H1 (cell line): Measurements from ENCODE around the gene KIF26B. TPM values are rescaled to one million over a fixed set of nuclear protein-coding genes. Genes with fewer than 3 reads are reported as not detected.

Experiments
- CTCF ChIA-PET: fragments of 300-600 bp; sonication (Branson Sonifier 250); formaldehyde crosslinking; loops from one replicate; lab custom pipeline; 2021; ENCODE audit not compliant: partially characterized antibody; lab: Charles Lee
- POLR2A ChIA-PET: fragments of 300-600 bp; sonication (Branson Sonifier 250); formaldehyde crosslinking; loops from one replicate; lab custom pipeline; 2021; ENCODE audit warnings: inconsistent platforms; ENCODE audit not compliant: partially characterized antibody; lab: Charles Lee
- DNase-seq, 2 experiments: peaks; one replicate each; pipeline versions ENCODE4 v3.0.0 to v3.0.0-alpha.2; 2010 to 2022; ENCODE audit warnings: low spot score in 2 of 2, low read depth in 1 of 2, mixed read lengths in 1 of 2
- FAIRE-seq: peaks from 2 replicates; lab custom pipeline; 2011; peaks lifted over from hg19 to GRCh38; lab: Jason Lieb, UNC
- H2AFZ ChIP-seq: 2 replicates; pipeline ENCODE4 v1.8.1; 2012; ENCODE audit warnings: low read length, inconsistent platforms
- H2AK5ac ChIP-seq: 2 replicates; pipeline ENCODE4 v1.6.1; 2013; ENCODE audit warnings: low read depth, low read length
- H2BK120ac ChIP-seq: replicated peaks from 2 replicates; pipeline ENCODE3; 2013; ENCODE audit warnings: low read depth, low read length, inconsistent platforms
- H2BK12ac ChIP-seq: 2 replicates; pipeline ENCODE4 v1.6.1; 2013; ENCODE audit warnings: low read depth, low read length
- H2BK15ac ChIP-seq: 2 replicates; pipeline ENCODE4 v1.6.1; 2013; ENCODE audit warnings: low read length
- H2BK20ac ChIP-seq: 2 replicates; pipeline ENCODE4 v1.6.1; 2013; ENCODE audit warnings: low read length
- H2BK5ac ChIP-seq: 2 replicates; pipeline ENCODE4 v1.6.1; 2013; ENCODE audit warnings: low read depth, low read length
- H3K14ac ChIP-seq: 2 replicates; pipeline ENCODE4 v1.6.1; 2013; ENCODE audit warnings: inconsistent platforms; ENCODE audit not compliant: insufficient read length
- H3K18ac ChIP-seq: 2 replicates; pipeline ENCODE4 v1.6.1; 2013; ENCODE audit warnings: low read length; ENCODE audit errors: extremely low read depth
- H3K23ac ChIP-seq: 2 replicates; pipeline ENCODE4 v1.6.1; 2013; ENCODE audit warnings: inconsistent platforms; ENCODE audit not compliant: insufficient read length
- H3K23me2 ChIP-seq: 2 replicates; pipeline ENCODE4 v1.6.1; 2013; ENCODE audit warnings: low read depth, low read length
- H3K27ac ChIP-seq: 2 replicates; pipeline ENCODE4 v1.6.1; 2011; ENCODE audit warnings: low read depth, low read length, inconsistent platforms
- H3K27me3 ChIP-seq, 4 experiments: replicated peaks in 1 of 4; 1 replicate in 1 of 4; 2 replicates in 3 of 4; pipeline versions ENCODE4 v1.6.1 to v1.8.1; 2011 to 2013; ENCODE audit warnings: low read length in 3 of 4, mild to moderate bottlenecking in 3 of 4, inconsistent platforms in 2 of 4, mixed read lengths in 2 of 4, moderate library complexity in 1 of 4; ENCODE audit not compliant: control insufficient read depth in 3 of 4, insufficient read depth in 3 of 4; ENCODE audit errors: extremely low read depth in 1 of 4
- H3K36me3 ChIP-seq, 4 experiments: 2 replicates each; pipeline versions ENCODE4 v1.6.1 to v1.8.1; 2011 to 2013; ENCODE audit warnings: mild to moderate bottlenecking in 4 of 4, low read length in 3 of 4, moderate library complexity in 2 of 4, control low read depth in 1 of 4, inconsistent platforms in 1 of 4; ENCODE audit not compliant: insufficient read depth in 4 of 4, control insufficient read depth in 2 of 4
- H3K4ac ChIP-seq: replicated peaks from 2 replicates; pipeline ENCODE3; 2013; ENCODE audit warnings: low read length, low read depth, mixed read lengths, inconsistent platforms; ENCODE audit not compliant: insufficient read length
- H3K4me1 ChIP-seq, 4 experiments: replicated peaks in 1 of 4; 1 replicate in 1 of 4; 2 replicates in 3 of 4; pipeline versions ENCODE4 v1.6.1 to v1.8.1; 2011 to 2013; ENCODE audit warnings: low read length in 3 of 4, inconsistent platforms in 2 of 4, mixed read lengths in 1 of 4; ENCODE audit not compliant: insufficient read depth in 4 of 4, control insufficient read depth in 3 of 4
- H3K4me2 ChIP-seq, 2 experiments: 2 replicates each; pipeline versions ENCODE4 v1.6.1 to v1.8.1; 2011 to 2013; ENCODE audit warnings: low read depth in 2 of 2, low read length in 2 of 2, control low read depth in 1 of 2, inconsistent platforms in 1 of 2, mild to moderate bottlenecking in 1 of 2; ENCODE audit not compliant: insufficient read depth in 1 of 2
- H3K4me3 ChIP-seq, 4 experiments: fragments of 200-600, 300-600 bp in 1 of 4; sonication (generic), shearing (Covaris generic), sonication (Bioruptor Twin) in 1 of 4; 2 replicates each; pipeline versions ENCODE4 v1.5.1 to v1.8.1; 2011 to 2016; ENCODE audit warnings: low read length in 4 of 4, low read depth in 3 of 4, control low read depth in 2 of 4, inconsistent platforms in 2 of 4, mild to moderate bottlenecking in 2 of 4, mixed read lengths in 1 of 4, moderate library complexity in 1 of 4; ENCODE audit not compliant: insufficient read depth in 2 of 4; ENCODE audit errors: extremely low read depth in 1 of 4
- H3K56ac ChIP-seq: replicated peaks from 2 replicates; pipeline ENCODE3; 2013; ENCODE audit warnings: low read depth, mild to moderate bottlenecking, mixed read lengths, low read length, inconsistent platforms; ENCODE audit not compliant: insufficient read length
- H3K79me1 ChIP-seq: 2 replicates; pipeline ENCODE4 v1.6.1; 2013; ENCODE audit warnings: low read depth, low read length, control low read depth
- H3K79me2 ChIP-seq, 2 experiments: 2 replicates each; pipeline versions ENCODE4 v1.6.1 to v1.8.1; 2012 to 2013; ENCODE audit warnings: low read length in 2 of 2, mild to moderate bottlenecking in 2 of 2, inconsistent platforms in 1 of 2; ENCODE audit not compliant: insufficient read depth in 2 of 2, control insufficient read depth in 1 of 2
- H3K9ac ChIP-seq, 4 experiments: replicated peaks in 1 of 4; 1 replicate in 1 of 4; 2 replicates in 3 of 4; pipeline versions ENCODE4 v1.6.1 to v1.8.1; 2011 to 2013; ENCODE audit warnings: low read depth in 3 of 4, low read length in 3 of 4, control low read depth in 2 of 4, mild to moderate bottlenecking in 2 of 4, moderate library complexity in 2 of 4, inconsistent platforms in 1 of 4; ENCODE audit errors: extremely low read depth in 1 of 4
- H3K9me3 ChIP-seq, 2 experiments: 2 replicates each; pipeline versions ENCODE4 v1.6.1 to v1.8.1; 2012 to 2013; ENCODE audit warnings: mild to moderate bottlenecking in 2 of 2, moderate library complexity in 2 of 2, control low read depth in 1 of 2, inconsistent platforms in 1 of 2, low read depth in 1 of 2, low read length in 1 of 2, mixed read lengths in 1 of 2; ENCODE audit not compliant: insufficient read depth in 2 of 2
- H4K20me1 ChIP-seq, 2 experiments: replicated peaks in 1 of 2; 2 replicates each; pipeline versions ENCODE3 to v1.8.1; 2011 to 2013; ENCODE audit warnings: inconsistent platforms in 2 of 2, low read length in 2 of 2, mild to moderate bottlenecking in 1 of 2; ENCODE audit not compliant: insufficient read depth in 2 of 2, control insufficient read depth in 1 of 2
- H4K5ac ChIP-seq: 2 replicates; pipeline ENCODE4 v1.6.1; 2013; ENCODE audit warnings: low read length, low read depth, mixed read lengths, inconsistent platforms; ENCODE audit not compliant: insufficient read length
- H4K8ac ChIP-seq: 2 replicates; pipeline ENCODE4 v1.8.0; 2013; ENCODE audit warnings: mild to moderate bottlenecking, moderate library complexity, low read length, inconsistent platforms; ENCODE audit not compliant: insufficient read depth; ENCODE audit errors: extremely low read depth
- H4K91ac ChIP-seq: replicated peaks from 2 replicates; pipeline ENCODE3; 2013; ENCODE audit warnings: low read length, mixed read lengths, inconsistent platforms; ENCODE audit not compliant: insufficient read length
- CTBP2 ChIP-seq: IDR thresholded peaks from 2 replicates; pipeline ENCODE4 v1.7.0; 2011; ENCODE audit warnings: borderline replicate concordance, mild to moderate bottlenecking, moderate library complexity, mixed read lengths, low read length; ENCODE audit not compliant: insufficient read depth, insufficient read length
- JUND ChIP-seq: IDR thresholded peaks from 2 replicates; pipeline ENCODE4 v1.6.1; 2011; ENCODE audit warnings: mild to moderate bottlenecking, improper control_type of control experiment, low read length
- NANOG ChIP-seq: IDR thresholded peaks from 2 replicates; pipeline ENCODE4 v1.6.1; 2011; ENCODE audit warnings: low read length, low read depth, mild to moderate bottlenecking, inconsistent platforms; ENCODE audit not compliant: insufficient read depth, poor library complexity, severe bottlenecking
- PHF8 ChIP-seq: fragments of 200-600 bp; sonication (generic); conservative IDR thresholded peaks from 2 replicates; pipeline ENCODE4 v1.7.1; 2012; ENCODE audit warnings: low read depth, mild to moderate bottlenecking, inconsistent platforms, low read length, moderate library complexity
- SIRT6 ChIP-seq: IDR thresholded peaks from one replicate; pipeline ENCODE4 v1.7.1; 2012; ENCODE audit warnings: low read length, inconsistent platforms
- TAF7 ChIP-seq: optimal IDR thresholded peaks from 2 replicates; pipeline ENCODE3; 2011; ENCODE audit warnings: low read depth, mild to moderate bottlenecking, inconsistent platforms, low read length, moderate library complexity, borderline replicate concordance
- WGBS, 2 experiments: shearing (Covaris generic) in 1 of 2; methylation state at CpG; one replicate each; pipeline versions ENCODE4 v1.1.6 to v1.1.7; 2013 to 2015; ENCODE audit warnings: low lambda C conversion rate in 2 of 2, mixed read lengths in 2 of 2, inconsistent platforms in 1 of 2, low coverage in 1 of 2, missing lambda C conversion rate in 1 of 2; ENCODE audit not compliant: insufficient replicate concordance in 2 of 2, insufficient coverage in 1 of 2, insufficient read length in 1 of 2; ENCODE audit errors: extremely low coverage in 1 of 2, missing lambda C conversion rate in 1 of 2; 5-methylcytosine and 5-hydroxymethylcytosine counted together
- polyA plus RNA-seq, 7 experiments: library from polyadenylated mRNA; depleted of rRNA in 3 of 7; stranded (reverse) in 5 of 7; unstranded in 2 of 7; fragments of >200 nt in 5 of 7; fragments of 200-250 nt in 2 of 7; gene quantifications; 1 replicate in 5 of 7; 2 replicates in 1 of 7; 4 replicates in 1 of 7; pipeline versions ENCODE4 v1.2.1 to v1.2.3, GENCODE V29; 2011 to 2013; ENCODE audit warnings: missing spikeins in 2 of 7, mixed read lengths in 2 of 7
- total RNA-seq: library from RNA; stranded (reverse); fragmentation: NEBNext Ultra II Directional; extraction: Animal tissue kit (Norgen Biotek cat#: 25700); gene quantifications from 2 replicates; pipeline ENCODE4 v1.2.1, GENCODE V29; 2021
- TF ChIP-seq, protein P1 (sequence below), 3 experiments: IDR thresholded peaks; 1 replicate in 2 of 3; 2 replicates in 1 of 3; pipeline versions ENCODE4 v1.5.1 to v1.6.1; 2011; ENCODE audit warnings: low read length in 3 of 3, mild to moderate bottlenecking in 3 of 3, inconsistent platforms in 2 of 3, low read depth in 1 of 3, moderate library complexity in 1 of 3; ENCODE audit not compliant: insufficient read depth in 1 of 3; ENCODE audit errors: control extremely low read depth in 1 of 3
- TF ChIP-seq, protein P2 (sequence below): IDR thresholded peaks from 2 replicates; pipeline ENCODE4 v1.6.1; 2012; ENCODE audit warnings: low read length, inconsistent platforms

Gene KIF26B
- total and polyA plus RNA-seq, 2 of the 8 experiments (the other 6 are each of a cell fraction or from before 2014, with no cell fraction given): 0.06 to 0.28 TPM

DNA sequence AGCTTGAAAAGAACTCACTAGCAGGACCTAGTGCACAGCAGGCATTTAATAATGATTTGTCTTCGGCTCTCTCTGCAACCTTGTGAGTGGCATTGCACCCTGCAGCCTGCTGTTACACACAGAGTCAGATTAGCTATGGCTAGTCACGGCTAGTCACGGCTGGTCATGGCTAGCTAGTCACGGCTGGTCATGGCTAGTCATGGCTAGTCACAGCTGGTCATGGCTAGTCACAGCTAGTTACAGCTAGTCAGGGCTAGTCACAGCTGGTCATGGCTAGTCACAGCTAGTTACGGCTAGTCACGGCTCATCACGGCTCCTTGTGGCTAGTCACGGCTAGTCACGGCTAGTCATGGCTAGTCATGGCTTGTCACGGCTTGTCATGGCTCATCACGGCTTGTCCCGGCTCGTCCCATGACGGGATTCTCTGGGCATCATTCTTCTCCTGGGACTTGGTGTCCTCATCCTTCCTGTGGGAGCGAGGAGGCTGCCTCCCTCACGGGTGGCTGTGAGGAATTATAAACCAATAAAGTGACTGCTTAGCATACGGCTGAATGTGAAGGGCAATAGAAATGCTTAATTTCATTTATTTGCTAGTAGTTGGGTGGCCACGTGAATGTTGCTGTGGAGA is 12.5 kb upstream of the KIF26B start:
- Histone ChIP-seq H3K4ac (no peak overlapping the region), H4K8ac (no peak overlapping the region), H3K56ac (no peak overlapping the region), H2BK120ac (no peak overlapping the region), H3K9ac (no peak overlapping the region), H2AK5ac (no peak overlapping the region), H3K27me3 (no peaks in the 10 kb centered on the region), H3K14ac (no peak overlapping the region), H4K5ac (no peak overlapping the region), H3K4me2 (no peak overlapping the region), H4K91ac (no peak overlapping the region), H3K18ac (no peak overlapping the region), H3K9me3 (no peaks in the 10 kb centered on the region), H3K4me1 (no peaks in the 10 kb centered on the region), H3K36me3 (no peaks in the 10 kb centered on the region), H3K79me1 (no peaks in the 10 kb centered on the region), H2BK20ac (no peak overlapping the region), H2AFZ (no peak overlapping the region), H3K79me2 (no peaks in the 10 kb centered on the region), H2BK12ac (no peak overlapping the region), H2BK5ac (no peak overlapping the region), H4K20me1 (peaks cover 0 to 7% of the 10 kb centered on the region in 2 experiments), H3K4me3 (no peak overlapping the region), H3K27ac (no peak overlapping the region), H2BK15ac (no peak overlapping the region), H3K23ac (no peak overlapping the region), H3K23me2 (no peaks in the 10 kb centered on the region)
- WGBS, 2 experiments: 89% methylated on average over 18 of the region's 18 CpGs; no CpG with 5 or more reads in 1 of the 2 experiments
- CTCF ChIA-PET: interaction anchor here (0.6 to 7.8 kb wide), 3 partner anchors 10 to 21 kb away, joined by 3 to 37 read pairs (median 7); partner anchors contain the start of gene KIF26B
- DNase-seq (no peak), FAIRE-seq (no peak)
- POLR2A ChIA-PET: interaction anchor here (0.8 kb wide), 1 partner anchor 10 kb away, joined by 3 read pairs; no protein-coding TSS in a partner anchor
- TF ChIP-seq TAF7 (no peak), PHF8 (no peak), JUND (no peak), NANOG (no peak), CTBP2 (no peak), SIRT6 (no peak)
- TF ChIP-seq, protein P1, sequence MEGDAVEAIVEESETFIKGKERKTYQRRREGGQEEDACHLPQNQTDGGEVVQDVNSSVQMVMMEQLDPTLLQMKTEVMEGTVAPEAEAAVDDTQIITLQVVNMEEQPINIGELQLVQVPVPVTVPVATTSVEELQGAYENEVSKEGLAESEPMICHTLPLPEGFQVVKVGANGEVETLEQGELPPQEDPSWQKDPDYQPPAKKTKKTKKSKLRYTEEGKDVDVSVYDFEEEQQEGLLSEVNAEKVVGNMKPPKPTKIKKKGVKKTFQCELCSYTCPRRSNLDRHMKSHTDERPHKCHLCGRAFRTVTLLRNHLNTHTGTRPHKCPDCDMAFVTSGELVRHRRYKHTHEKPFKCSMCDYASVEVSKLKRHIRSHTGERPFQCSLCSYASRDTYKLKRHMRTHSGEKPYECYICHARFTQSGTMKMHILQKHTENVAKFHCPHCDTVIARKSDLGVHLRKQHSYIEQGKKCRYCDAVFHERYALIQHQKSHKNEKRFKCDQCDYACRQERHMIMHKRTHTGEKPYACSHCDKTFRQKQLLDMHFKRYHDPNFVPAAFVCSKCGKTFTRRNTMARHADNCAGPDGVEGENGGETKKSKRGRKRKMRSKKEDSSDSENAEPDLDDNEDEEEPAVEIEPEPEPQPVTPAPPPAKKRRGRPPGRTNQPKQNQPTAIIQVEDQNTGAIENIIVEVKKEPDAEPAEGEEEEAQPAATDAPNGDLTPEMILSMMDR (IDR thresholded peaks at IDR 0.05; ENCODE audit: control extremely low read depth in 1 of 3, insufficient read depth in 1 of 3, low read depth in 1 of 3, low read length in 3 of 3): no peak
- TF ChIP-seq, protein P2, sequence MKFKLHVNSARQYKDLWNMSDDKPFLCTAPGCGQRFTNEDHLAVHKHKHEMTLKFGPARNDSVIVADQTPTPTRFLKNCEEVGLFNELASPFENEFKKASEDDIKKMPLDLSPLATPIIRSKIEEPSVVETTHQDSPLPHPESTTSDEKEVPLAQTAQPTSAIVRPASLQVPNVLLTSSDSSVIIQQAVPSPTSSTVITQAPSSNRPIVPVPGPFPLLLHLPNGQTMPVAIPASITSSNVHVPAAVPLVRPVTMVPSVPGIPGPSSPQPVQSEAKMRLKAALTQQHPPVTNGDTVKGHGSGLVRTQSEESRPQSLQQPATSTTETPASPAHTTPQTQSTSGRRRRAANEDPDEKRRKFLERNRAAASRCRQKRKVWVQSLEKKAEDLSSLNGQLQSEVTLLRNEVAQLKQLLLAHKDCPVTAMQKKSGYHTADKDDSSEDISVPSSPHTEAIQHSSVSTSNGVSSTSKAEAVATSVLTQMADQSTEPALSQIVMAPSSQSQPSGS: no peak
